Measurements from ENCODE around the gene PDZD2. TPM values are rescaled to one million over a fixed set of nuclear protein-coding genes. Genes with fewer than 3 reads are reported as not detected.

PDZD2 gene
- total and polyA plus RNA-seq, 2 donors (not counting 3 experiments of a cell fraction or from before 2014, with no cell fraction given) = 0.66 to 6.9 TPM

- dilution Hi-C loops (cut with MboI; ENCODE audit: extremely low pct_ligation_motif_present, low sequenced_read_pairs) = no loop called here
- H3K27me3 ChIP-seq (ENCODE audit: control insufficient read depth in 2 of 2, insufficient read depth in 2 of 2, low read length in 2 of 2) = no peaks in the 10 kb centered on the region
- FAIRE-seq = no peak
- no peak overlapping the region for H2AFZ ChIP-seq (ENCODE audit: low read depth, low read length)
- peaks cover 51% of the 10 kb centered on the region for H3K79me2 ChIP-seq (ENCODE audit: control insufficient read depth, insufficient read depth, low read length)
- no TSS peak for BruUV-seq (replicated peaks)
- H3K9me1 ChIP-seq (replicated peaks; ENCODE audit: control insufficient read depth, extremely low read depth, insufficient read depth, low read length) = no peaks in the 10 kb centered on the region
- ChIA-PET POLR2A (no interaction called here), CTCF (interaction anchor here (0.9 to 1.0 kb wide), 3 partner anchors 8 to 193 kb away, joined by 4 to 6 read pairs (median 4); no protein-coding TSS in a partner anchor)
- intact Hi-C loops (cut with micrococcal nuclease) = no loop called here
- no peak overlapping the region for H3K4me3 ChIP-seq (replicated peaks in 1 of 3; ENCODE audit: insufficient read depth in 1 of 3, low read depth in 1 of 3, low read length in 3 of 3)
- peaks cover 5% of the 10 kb centered on the region for H4K20me1 ChIP-seq (replicated peaks; ENCODE audit: control insufficient read depth, extremely low read depth, insufficient read depth, low read length)
- TF ChIP-seq MYC (IDR thresholded peaks at IDR 0.05; ENCODE audit: low read depth, low read length) (no peak), FOS (IDR thresholded peaks at IDR 0.05; ENCODE audit: borderline replicate concordance, insufficient read depth, low read length) (no peak), JUN (IDR thresholded peaks at IDR 0.05; ENCODE audit: borderline replicate concordance, insufficient read depth, insufficient read length, low read depth) (no peak), EZH2 (IDR thresholded peaks at IDR 0.05; ENCODE audit: borderline replicate concordance, low read depth, low read length, severe bottlenecking) (no peak), POLR2A (IDR thresholded peaks at IDR 0.05; ENCODE audit: low read depth, low read length) (no peak), CTCF (IDR thresholded peaks at IDR 0.05; ENCODE audit: extremely low read depth in 1 of 2, insufficient read depth in 1 of 2, low read depth in 1 of 2, low read length in 2 of 2) (no peak), POLR2AphosphoS5 (IDR thresholded peaks at IDR 0.05; ENCODE audit: insufficient read depth, low read depth, low read length) (no peak), GATA2 (IDR thresholded peaks at IDR 0.05; ENCODE audit: insufficient read depth, insufficient read length, low read depth, low read length) (no peak)
- TF ChIP-seq, protein P1, sequence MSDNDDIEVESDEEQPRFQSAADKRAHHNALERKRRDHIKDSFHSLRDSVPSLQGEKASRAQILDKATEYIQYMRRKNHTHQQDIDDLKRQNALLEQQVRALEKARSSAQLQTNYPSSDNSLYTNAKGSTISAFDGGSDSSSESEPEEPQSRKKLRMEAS (IDR thresholded peaks at IDR 0.05; ENCODE audit: insufficient read depth, insufficient read length) = no peak
- H3K27ac ChIP-seq (ENCODE audit: insufficient read depth, low read depth, low read length) = no peak overlapping the region
- H3K9me3 ChIP-seq (replicated peaks; ENCODE audit: control insufficient read depth, insufficient read depth, low read length) = no peaks in the 10 kb centered on the region
- no peak for DNase-seq (ENCODE audit: low read depth, low spot score)
- no peaks in the 10 kb centered on the region for H3K4me1 ChIP-seq (ENCODE audit: control insufficient read depth, extremely low read depth, insufficient read depth, low read length)
- no peak overlapping the region for H3K4me2 ChIP-seq (ENCODE audit: insufficient read depth, low read length)
- H3K36me3 ChIP-seq (ENCODE audit: control insufficient read depth in 2 of 2, extremely low read depth in 1 of 2, insufficient read depth in 2 of 2, low read length in 2 of 2) = peaks cover 4 to 12% of the 10 kb centered on the region in 2 experiments
- H3K9ac ChIP-seq (replicated peaks; ENCODE audit: extremely low read depth, insufficient read depth, low read length) = no peak overlapping the region
Observed at GRCh38 chr5:32135086-32135485, 496.2 kb downstream of the PDZD2 start.

All from endothelial cell of umbilical vein (primary cell).